Activated CD8-positive, alpha-beta memory T cell treated with anti-CD3 and anti-CD28 coated beads for 1 hour (primary cell): ENCODE data around the gene GMEB2.
"Not testable (repeated sequence)": the region's sequence is repeated elsewhere in the genome, so short reads cannot be mapped to it uniquely, and the experiment has no call there.

Experiments used
- DNase-seq, 2 donors: peaks; one replicate each; pipeline ENCODE4 v3.0.0-alpha.2; 2020; ENCODE audit warnings: low read depth in 1 of 2; ENCODE audit errors: extremely low read depth in 1 of 2

GMEB2 gene

DNA sequence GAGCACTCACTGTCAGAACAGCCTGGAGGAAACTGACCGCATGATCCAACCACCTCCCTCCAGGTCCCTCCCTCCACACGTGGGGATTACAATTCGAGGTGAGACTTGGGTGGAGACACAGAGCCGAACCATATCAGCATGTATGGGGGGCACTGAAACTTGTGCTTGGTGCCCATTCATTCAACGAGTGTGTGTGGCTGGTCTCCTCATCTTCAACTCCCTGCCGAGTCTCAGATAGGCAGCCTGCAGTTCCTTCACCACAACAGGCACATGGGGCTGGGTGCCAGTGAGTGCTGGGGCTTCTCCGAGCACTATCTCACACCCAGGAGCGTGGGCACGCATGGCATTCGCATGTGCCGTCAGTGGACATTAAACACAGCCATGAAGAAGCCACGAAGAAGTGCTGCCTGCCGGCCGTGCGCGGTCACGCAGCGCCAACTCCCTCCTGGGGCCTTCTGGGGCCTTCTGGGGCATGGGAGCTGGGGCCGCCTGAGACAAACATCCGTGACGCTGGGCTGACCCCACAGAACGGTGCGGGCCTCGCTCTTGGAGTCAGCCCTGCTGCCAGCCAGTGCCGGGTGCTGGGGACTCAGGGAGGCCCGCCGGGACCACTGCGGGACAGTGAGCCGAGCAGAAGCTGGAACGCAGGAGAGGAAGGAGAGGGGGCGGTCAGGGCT, 30.5 kb upstream of the GMEB2 start:
- DNase-seq = no peak

DNA sequence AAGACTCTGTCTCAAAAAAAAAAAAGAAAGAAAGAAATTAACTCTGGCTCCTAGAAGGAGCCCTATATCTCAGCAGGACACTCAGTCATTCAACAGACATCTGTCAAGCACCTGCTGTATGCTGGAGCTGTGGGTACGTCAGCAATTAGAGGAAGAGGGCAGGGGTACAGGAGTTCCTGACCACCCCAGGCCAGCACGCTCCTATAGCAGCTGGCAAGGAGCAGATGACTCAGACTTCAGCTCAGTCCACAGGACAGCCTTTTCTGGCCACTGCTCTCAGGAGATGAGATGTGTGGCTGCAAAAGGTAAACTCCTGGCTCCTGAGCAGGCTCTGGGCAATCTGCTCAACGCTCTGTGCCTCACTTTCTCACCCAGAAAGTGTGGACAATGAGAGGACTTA, 29.6 kb upstream of the GMEB2 start:
- DNase-seq = no peak

DNA sequence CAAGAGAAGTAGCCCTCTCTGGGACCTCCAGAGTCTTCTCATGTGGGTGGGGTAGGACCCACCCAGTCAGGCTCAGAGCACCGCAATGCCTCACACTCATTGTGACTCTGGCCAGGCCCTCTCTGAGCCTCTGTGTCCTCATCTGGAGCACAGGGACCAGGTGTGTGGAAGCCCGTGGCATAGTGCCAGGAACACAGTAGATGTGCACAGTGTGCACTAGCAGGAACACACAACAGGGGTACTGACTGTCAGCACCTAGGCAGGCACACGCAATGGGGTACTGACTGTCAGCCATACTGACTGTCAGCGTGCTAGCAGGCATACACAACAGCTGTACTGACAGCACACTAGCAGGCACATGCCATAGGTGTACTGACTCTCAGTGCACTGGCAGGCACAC, 28.3 kb upstream of the GMEB2 start:
- DNase-seq = no peak

DNA sequence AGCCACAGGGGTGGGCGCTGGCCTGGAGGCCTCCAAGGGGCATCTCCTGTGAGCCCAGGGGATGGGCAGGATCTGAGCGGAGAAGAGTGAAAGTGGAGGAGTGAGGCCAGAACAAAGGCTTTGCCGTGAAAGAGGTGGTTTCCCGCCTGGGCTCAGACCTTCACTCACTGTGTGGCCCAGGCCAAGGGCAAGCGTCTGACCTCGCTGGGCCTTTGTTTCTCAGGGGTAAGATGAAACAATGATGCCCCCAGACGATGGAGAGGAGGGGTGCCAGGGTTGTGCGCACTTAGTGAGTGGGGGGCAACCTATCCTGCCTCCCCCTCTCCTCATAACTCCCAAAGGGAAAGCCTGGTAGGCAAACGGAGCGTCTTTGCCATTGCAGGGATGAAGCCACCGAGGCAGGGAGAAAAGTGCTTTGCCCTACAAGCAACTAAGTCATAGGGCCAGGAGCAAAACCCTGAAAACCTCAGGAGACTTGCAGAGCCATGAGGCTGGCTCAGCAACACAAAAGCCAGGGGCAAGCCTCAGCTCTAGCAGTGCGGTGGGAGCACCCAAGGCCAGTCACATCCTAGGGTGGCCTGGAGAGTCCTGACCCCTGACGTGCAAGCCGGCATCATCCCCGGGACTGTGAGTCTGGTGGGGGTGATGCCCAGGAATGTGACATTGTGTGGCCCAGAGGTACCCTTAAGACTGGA, 27.2 kb upstream of the GMEB2 start:
- no peak for DNase-seq

DNA sequence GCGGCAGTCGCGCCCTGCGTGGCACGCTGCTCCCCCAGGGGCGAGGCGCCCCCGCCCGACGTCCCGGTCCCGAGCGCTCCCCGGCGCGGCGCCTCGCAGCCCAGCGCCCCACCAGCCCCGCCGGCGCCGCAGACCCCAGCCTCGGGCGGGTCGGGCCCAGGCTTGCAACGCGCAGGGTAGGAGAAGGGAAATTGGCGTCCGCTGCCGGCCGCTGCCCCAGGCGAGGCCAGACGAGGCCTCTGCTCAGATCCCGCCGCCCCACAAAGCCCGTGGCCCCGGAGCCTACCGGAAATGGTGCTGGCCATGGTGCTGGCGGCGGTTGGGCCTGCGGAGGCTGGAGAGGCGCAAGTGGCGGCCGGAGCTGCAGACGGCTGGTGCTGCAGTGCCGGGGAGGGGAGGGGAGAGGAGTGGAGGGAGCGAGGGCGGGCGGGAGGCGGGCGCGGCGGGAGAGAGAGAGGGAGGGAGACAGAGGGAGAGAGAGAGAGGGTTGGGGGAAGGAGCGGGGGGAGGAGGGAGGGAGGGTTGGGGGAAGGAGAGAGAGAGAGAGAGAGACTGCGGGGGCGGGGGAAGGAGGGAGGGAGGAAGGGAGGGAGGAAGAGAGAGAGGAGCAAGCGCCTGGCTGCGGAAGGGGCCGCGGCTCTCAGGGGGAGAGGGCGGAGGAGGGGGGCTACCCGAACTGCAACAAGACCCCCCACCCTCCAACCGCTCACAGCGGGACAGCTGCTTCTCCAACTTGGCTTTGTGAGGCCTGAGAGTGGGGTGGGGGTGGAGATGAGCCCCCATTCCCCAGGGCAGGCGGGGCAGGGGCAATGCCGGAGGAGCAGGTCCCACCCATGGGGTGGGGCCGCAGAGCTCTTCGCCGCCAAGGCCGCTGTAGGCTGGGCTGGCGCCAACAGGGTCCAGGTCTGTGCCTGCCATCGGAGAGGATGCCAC, 26.4 kb upstream of the GMEB2 start, which contains the start of gene STMN3:
Gene STMN3, minus strand, starts transcription at position 384 of the 933 bp plus-strand sequence. Its CDS starts 79 bp downstream, at position 305.
- peak in 1 of 2 donors; percentile 53 for DNase-seq

DNA sequence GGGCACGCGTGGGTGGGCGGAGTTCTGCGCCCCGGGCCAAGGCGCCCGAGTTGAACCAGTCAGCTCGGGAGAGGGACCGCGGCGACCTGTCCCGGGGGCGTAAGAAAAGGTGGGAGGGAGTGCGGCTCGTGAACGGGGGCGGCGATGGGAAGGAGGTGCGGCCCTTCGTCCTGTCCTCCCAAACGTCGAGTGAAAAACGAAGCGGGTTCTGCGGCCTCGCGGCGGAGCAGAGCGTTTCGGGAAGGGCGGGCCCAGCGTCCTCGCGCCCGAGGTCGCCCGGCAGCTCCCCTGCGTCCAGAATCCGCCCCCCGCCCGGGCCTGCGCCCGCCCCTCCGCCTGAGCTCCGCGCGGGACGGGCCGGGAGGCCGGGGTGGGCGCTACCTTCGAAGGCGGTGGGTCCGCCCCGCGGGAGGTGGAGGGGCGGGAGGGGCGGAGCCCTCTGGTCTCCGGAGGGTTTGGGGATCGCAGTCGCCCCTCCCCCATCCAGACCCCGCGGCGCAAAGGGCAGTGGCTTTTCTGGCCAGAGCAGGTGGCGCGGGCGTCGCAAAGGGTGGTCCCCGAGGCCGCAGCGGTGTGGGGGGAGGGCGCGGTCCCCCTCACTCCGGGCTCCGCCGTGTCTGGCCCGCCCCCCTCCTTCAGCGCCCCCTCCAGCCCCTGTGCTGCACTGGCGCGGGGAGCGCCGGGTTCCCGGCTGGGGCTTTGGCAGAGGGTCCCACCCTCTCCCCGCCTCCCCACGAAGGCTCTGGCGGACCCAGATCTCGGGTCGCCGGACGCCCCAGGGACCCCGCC, 25.5 kb upstream of the GMEB2 start:
- no peak for DNase-seq

DNA sequence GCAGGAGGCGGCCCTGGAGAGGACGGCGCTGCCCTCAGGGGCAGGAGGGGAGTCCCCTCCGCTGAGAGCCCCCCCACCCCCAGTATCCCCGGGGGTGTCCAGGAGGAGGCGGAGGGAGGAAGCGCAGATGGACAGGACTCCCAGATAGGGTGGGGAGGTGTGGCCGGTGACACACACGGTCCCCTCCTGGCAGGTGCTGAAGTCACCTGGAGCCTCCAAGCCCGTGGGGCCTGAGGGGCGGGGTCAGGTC, 25.0 kb upstream of the GMEB2 start:
- no peak for DNase-seq

DNA sequence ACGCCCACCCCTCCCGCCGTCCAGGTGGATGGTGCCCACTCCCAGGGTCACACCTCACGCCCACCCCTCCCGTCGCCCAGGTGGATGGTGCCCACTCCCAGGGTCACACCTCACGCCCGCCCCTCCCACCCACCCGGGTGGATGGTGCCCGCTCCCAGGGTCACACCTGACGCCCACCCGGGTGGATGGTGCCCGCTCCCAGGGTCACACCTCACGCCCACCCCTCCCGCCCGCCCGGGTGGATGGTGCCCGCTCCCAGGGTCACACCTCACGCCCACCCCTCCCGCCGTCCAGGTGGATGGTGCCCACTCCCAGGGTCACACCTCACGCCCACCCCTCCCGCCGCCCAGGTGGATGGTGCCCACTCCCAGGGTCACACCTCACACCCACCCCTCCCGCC, 23.6 kb upstream of the GMEB2 start:
- not testable (repeated sequence) for DNase-seq

DNA sequence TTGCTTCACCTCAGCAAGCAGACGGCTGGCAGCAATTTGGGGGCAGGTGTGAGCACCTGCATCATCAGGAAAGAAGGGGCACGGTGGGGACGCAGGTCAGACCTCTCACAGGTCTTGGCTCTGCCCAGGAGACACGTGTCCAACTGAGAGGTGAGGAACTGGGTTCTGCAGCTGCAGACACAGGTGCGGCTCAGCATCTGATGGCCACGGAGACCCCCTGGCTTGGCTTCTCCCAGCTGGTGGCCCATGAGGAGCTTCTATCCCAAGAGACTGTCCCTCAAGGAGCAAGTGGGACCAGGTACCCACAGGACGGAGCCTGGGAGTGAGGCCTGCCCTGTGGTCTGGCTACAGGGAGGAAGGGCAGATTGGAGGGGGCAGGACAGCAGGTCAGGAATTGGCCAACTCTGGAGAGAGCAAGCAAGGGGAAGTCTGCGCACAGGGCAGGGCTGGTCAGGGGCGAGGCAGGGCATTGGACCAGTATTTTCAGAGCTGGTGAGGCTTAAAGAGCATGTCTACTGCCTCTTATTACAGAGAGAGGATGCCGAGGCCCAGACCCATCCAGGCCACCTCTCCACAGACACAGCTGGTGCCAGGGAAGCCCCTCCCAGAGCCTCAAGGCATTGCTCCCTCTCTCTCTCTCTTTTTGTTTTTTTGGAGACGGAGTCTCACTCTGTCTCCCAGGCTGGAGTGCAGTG, 22.1 kb upstream of the GMEB2 start:
- no peak for DNase-seq

DNA sequence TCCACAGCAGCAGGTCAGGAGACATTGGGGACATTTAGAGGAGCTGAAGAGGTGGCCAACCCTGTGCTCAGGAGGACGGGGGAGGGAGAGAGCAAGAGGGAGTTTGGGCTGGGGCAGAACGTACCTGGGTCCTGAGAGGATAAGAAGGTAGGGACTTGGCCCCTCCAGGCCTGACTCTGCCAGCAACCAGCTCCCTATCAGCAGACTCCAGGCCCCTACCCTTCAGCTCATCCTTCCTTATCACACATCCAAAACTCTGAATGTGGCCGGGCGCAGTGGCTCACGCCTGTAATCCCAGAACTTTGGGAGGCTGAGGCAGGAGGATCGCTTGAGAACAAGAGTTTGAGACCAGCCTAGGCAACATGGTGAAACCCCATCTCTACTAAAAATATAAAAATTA, 21.3 kb upstream of the GMEB2 start:
- no peak for DNase-seq

DNA sequence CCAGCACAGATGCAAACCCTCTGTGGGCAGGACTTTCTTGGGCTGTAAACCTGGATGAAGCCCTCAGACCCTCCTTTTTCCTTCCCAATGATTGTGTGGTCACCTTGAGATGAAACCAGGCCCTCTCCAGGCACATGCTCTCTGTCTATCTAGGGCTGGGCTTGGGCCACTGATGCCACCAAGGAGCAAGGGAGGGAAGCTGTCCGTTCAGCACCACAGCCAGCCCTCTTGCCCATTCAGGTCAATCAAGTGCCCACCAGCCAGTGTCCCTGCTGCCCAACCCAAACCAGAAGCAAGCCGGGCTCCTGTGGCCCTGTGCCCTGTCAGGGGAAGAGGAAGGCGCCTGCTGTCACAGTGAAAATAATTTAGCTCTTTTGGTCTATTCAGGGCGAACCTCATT, 18.3 kb upstream of the GMEB2 start:
- no peak for DNase-seq

DNA sequence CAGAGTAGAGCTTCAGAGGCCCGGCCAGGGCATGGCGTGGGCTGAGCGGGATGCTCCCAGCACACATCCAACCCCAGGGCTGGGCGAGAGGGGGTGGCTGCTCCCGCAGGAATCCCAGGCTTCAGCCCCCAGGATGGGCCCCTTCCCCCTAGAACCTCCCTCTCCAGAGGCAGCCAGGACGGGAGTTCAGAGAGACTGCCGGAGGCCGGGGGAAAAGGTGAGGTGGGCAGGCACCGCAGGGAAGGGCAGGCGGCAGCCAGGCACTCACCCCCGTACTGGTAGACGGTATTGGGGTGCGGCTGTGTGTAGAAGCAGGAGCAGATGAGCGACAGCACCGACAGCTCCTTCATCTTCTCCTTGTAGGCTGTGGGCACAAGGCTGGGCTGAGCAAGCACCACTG, 17.0 kb upstream of the GMEB2 start:
- DNase-seq = no peak

DNA sequence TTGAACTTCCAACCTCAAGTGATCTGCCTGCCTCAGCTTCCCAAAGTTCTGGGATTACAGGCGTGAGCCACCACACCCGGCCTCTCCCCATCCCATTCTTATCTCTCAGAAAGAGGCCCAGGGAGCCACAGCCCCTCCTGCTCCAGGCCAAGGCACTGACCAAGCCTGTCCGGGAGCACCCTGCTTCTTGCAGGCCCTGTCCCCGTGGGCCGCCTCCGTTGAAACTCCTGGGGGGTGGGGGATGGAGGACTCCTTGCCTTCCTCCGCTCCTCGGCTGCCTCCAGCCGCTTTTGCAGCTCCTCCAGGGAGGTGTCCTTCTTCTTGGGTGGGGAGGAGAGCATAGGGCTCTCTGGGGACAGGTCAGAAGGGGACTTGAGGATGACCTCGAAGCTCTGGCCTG, 16.6 kb upstream of the GMEB2 start:
- no peak for DNase-seq

DNA sequence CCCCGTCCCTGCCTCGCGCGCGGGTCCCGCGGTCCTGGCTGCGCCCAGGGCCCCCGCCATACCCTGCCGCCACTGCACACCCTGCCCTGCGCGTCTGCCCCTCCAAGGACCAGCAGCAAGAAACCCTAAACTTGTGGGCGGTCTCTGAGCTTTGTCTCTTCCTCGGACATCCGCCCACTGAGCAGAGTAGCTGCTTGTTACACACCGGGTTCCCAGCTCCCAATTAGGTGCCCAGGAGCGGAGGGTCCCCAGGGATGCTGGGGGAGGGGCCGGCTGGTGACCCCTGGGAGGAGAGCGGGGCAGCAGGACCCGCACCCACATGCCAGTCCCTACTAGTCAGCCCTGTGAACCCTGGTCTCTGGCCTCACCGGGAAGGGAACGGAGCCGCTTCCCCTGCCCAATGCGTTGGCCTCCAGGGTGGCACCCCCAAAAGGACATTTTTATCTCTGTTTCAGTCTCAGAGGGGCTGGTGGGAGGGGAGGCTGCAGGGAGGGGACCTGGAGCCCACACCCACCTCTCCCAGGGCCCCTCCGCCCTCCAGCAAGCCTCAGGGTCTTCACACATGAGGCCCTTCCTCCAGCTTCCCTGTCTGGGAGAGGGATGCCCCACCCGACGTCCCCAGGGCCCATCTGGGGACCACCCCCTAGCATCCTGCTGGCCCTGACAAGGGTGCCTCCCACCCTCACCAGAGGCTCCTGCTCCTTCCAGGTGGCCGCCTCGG, 15.8 kb upstream of the GMEB2 start:
- no peak for DNase-seq

DNA sequence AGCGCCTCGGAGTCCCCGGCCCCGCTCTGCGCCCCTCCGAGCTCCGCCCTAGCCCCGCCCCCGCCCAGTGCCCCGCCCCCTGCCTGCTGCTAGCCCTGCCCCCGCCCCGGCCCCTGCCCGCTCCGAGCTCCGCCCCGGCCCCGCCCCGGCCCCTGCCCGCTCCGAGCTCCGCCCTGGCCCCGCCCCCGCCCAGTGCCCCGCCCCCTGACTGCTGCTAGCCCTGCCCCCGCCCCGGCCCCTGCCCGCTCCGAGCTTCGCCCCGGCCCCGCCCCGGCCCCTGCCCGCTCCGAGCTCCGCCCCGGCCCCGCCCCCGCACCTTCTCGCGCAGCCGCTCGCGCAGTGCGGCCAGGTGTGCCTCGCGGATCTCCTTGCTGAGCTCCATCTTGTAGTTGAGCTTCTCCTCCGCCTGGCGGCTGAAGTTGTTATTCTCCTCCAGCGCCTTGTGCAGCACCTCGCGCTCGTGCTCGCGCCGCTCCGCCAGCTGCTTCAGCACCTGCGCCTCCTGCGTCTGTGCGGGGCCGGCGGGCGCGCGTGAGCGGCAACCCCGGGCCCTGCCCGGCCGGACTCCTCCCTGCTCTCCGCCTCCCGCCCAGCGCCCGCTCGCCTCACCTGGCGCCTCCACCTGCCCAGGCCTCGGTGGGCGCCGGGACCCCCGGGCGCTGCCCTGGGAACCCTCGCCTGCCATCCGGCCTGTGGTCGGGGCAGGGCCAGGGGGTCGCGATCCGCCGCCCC, 15.1 kb upstream of the GMEB2 start:
- peak; percentile 94 to 98 for DNase-seq

DNA sequence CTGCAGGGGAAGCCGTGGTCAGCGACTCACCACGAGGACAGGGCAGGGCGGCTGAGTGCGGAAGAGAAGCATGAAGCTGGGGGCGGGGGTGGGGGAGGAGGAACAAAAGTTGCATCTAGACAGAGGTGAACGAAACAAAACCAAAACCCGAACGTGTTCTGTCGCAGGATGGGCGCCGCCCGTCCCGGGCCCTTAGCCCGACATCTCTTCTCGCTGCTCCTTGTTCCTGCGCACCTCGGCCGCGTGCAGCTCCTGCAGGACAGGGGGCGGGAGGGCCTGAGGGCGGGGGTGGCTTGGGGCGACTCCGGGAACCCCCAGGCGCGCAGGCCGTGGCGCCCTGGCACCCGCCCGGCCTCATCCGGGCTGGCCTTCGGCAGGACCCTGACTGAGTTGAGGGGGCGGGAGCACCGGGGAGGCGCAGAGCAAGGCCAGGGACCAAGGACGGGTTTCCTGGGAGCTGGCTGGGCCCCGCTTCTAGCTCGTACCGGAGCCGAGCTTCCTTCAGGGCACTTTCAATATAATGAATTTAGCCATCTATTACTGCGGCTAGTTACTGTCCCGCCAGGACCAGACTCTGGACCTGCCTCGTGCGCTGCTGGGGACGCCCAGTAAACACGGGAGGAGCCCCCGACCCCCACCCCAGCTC, 14.4 kb upstream of the GMEB2 start:
- no peak for DNase-seq

DNA sequence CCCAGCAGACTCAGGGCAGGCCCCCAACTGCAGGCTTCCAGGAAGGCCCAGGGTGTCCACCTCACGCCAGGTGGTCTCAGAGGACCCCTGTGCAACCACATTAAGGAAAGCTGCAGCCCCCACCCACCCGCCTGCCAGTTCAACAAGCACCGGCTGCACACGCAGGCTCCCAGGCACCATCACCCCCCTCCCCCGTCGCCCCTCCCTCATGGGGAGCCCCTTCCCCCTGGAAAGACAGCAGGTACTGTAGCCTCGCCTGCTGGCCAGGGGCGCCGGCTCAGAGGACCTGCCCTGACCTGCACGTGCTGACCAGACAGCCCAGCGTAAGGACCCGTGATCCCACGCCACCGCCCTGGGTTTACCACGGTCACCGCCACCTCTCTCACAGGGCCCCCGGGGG, 13.8 kb upstream of the GMEB2 start:
- not testable (repeated sequence) for DNase-seq

DNA sequence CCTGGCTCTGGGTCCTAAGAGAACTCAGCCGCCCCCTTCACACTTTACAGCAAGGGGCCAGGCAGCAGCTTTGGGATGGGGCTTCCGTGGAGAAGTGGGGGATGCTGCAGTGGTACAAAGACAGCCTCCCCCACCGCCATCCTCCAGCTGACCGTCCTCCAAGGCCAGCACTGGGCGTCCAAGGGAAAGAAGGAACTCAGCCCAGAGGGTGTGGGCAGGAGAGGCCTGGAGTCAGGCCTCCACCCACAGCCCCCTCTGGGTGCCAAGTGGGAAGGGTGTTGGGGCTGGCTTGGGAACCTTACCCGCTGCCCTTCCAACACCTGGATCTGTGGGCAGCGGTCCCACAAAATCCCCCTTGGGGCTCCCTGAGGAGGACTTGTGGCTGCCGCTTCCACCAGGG, 13.2 kb upstream of the GMEB2 start:
- no peak for DNase-seq
